ENCODE data around the gene NUTM1. TPM values are rescaled to one million over a fixed set of nuclear protein-coding genes. Genes with fewer than 3 reads are reported as not detected.

The NUTM1 gene
- total RNA-seq: not detected

- Mint-ChIP-seq H3K27ac (peak within 1 kb of the TSS; percentile 87), H3K4me1 (peaks cover 14% of the 10 kb centered on the region), H3K4me3 (no peak within 1 kb of the TSS), H3K36me3 (peaks cover 21% of the 10 kb centered on the region), H3K27me3 (no peaks in the 10 kb centered on the region), H3K9me3 (no peaks in the 10 kb centered on the region)
- POLR2A ChIA-PET: interaction anchor here (0.5 to 1.9 kb wide), 10 partner anchors 14 to 243 kb away, joined by 3 to 33 read pairs (median 4); partner anchors contain the start of genes GOLGA8B, KATNBL1 and LPCAT4
- peak; percentile 97 for DNase-seq
- peak; percentile 84 for ATAC-seq (ENCODE audit: low read depth)
Observed at GRCh38 chr15:34342737-34343575, at the start of gene NUTM1, which contains the start of gene NOP10. Gene NUTM1 (plus strand): TSS chr15:34343315. CDS start chr15:34343697, 382 bp downstream. Gene NOP10 (minus strand): TSS chr15:34343136. CDS start chr15:34343073, 63 bp downstream.

- no peak for DNase-seq
- Mint-ChIP-seq H3K27ac (no peak overlapping the region), H3K4me3 (no peak overlapping the region), H3K4me1 (peaks cover 12% of the 10 kb centered on the region), H3K36me3 (peaks cover 28% of the 10 kb centered on the region), H3K27me3 (no peaks in the 10 kb centered on the region), H3K9me3 (no peaks in the 10 kb centered on the region)
- ATAC-seq (ENCODE audit: low read depth): no peak
- POLR2A ChIA-PET: no interaction called here
Observed at GRCh38 chr15:34297059-34297458, 46.1 kb upstream of the NUTM1 start.

DNA sequence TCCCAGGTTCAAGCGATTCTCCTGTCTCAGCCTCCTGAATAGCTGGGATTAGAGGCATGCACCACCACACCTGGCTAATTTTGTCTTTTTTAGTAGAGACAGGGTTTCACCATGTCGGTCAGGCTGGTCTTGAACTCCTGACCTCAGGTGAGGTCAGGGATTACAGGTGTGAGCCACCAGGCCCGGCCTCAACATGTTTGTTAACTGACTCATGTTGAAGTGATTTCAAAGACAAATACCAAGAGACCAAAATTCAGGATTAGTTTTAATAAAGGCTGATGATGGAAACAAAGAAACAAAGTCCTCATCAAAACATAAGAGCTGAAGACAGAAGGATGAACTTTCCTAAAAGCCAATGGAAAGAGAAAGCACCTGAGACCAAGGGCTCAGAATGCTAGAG is 42.1 kb upstream of the NUTM1 start:
- DNase-seq (no peak), ATAC-seq (ENCODE audit: low read depth) (no peak)
- H3K4me3 Mint-ChIP-seq: no peak overlapping the region
- peaks cover 14% of the 10 kb centered on the region for H3K4me1 Mint-ChIP-seq
- POLR2A ChIA-PET: no interaction called here
- H3K9me3 Mint-ChIP-seq: peaks cover 1% of the 10 kb centered on the region
- H3K27ac Mint-ChIP-seq: no peak overlapping the region
- peaks cover 25% of the 10 kb centered on the region for H3K36me3 Mint-ChIP-seq
- no peaks in the 10 kb centered on the region for H3K27me3 Mint-ChIP-seq

DNA sequence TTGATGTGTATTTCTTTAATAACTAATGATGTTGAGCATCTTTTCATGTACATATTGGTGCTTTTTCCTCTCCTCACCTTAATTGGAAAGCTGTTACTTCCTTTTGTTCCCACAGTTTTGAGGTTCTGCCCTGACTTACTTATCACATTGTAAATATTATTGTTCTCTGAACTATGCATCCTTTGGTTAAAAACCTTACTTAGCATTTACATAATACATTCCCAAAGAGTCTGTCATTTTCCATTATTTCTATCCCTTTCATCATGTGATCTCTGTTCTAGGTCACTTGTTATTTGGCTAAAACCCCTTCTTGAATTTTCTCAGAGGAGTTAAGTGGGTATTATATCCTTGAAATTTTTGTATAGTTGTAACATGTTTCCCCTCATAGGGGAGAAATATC is 38.5 kb upstream of the NUTM1 start:
- H3K36me3 Mint-ChIP-seq: peaks cover 25% of the 10 kb centered on the region
- H3K27ac Mint-ChIP-seq: no peak overlapping the region
- no peaks in the 10 kb centered on the region for H3K27me3 Mint-ChIP-seq
- POLR2A ChIA-PET: no interaction called here
- no peak overlapping the region for H3K4me3 Mint-ChIP-seq
- peaks cover 11% of the 10 kb centered on the region for H3K4me1 Mint-ChIP-seq
- H3K9me3 Mint-ChIP-seq: peaks cover 1% of the 10 kb centered on the region
- no peak for DNase-seq
- ATAC-seq (ENCODE audit: low read depth): no peak

GRCh38 chr15:34311563-34311962 is 31.6 kb upstream of the NUTM1 start:
- DNase-seq (no peak), ATAC-seq (ENCODE audit: low read depth) (no peak)
- H3K4me3 Mint-ChIP-seq: no peak overlapping the region
- no peak overlapping the region for H3K27ac Mint-ChIP-seq
- no peaks in the 10 kb centered on the region for H3K27me3 Mint-ChIP-seq
- peaks cover 15% of the 10 kb centered on the region for H3K4me1 Mint-ChIP-seq
- H3K36me3 Mint-ChIP-seq: peaks cover 24% of the 10 kb centered on the region
- POLR2A ChIA-PET: no interaction called here
- H3K9me3 Mint-ChIP-seq: no peaks in the 10 kb centered on the region

GRCh38 chr15:34314491-34315490 is 28.3 kb upstream of the NUTM1 start:
- Mint-ChIP-seq H3K4me3 (no peak overlapping the region), H3K4me1 (peaks cover 19% of the 10 kb centered on the region), H3K9me3 (no peaks in the 10 kb centered on the region), H3K27ac (peak overlapping the region; percentile 7), H3K36me3 (peaks cover 16% of the 10 kb centered on the region), H3K27me3 (no peaks in the 10 kb centered on the region)
- POLR2A ChIA-PET: interaction anchor here (0.7 kb wide), 1 partner anchor 23 kb away, joined by 3 read pairs; the partner anchor contains the start of gene SLC12A6
- no peak for DNase-seq
- no peak for ATAC-seq (ENCODE audit: low read depth)

DNA sequence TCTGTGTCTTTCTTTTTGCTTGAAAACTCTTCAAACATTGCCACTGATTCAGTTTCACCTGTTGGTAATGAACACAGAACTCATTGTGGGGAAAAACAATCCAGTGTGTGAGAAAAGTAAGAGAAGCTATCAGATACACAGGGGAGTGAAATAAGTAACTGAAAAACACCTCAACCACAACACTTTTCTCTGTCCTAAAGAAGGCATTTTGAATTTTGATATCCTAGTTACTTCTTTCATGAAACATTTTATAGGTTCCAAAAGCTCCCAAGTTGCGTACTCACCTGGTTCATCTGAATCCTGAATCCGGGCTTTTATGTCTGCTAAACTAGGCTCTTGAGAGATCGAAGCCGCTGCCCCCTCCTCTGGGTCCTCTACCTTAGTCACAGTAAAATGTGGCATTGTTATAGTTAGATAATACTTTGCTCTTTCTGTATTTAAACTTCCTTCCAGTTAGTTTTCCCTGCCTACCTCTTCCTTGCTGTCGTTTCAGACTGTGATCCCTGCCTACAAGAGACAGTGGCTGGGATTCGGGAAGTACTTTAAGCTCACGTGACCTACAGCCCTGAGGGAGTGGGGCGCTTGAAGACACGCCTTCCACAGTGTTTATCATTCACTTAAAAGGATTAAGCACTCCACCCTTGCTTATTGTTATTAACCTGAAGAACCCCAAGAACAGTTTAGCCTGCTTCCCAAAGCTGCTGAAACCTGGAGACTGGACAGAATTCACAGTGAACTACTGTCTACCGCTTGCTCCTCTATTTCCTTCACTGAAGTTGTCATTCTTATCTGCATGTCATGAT is 24.6 kb upstream of the NUTM1 start:
- Mint-ChIP-seq H3K27ac (peak overlapping the region; percentile 93), H3K4me1 (peaks cover 15% of the 10 kb centered on the region)
- DNase-seq: no peak

GRCh38 chr15:34323217-34323616 is 19.9 kb upstream of the NUTM1 start:
- POLR2A ChIA-PET: interaction anchor here (1.0 kb wide), 1 partner anchor 14 kb away, joined by 3 read pairs; the partner anchor contains the start of gene SLC12A6
- ATAC-seq (ENCODE audit: low read depth) (no peak), DNase-seq (no peak)
- H3K9me3 Mint-ChIP-seq: no peaks in the 10 kb centered on the region
- no peak overlapping the region for H3K27ac Mint-ChIP-seq
- no peaks in the 10 kb centered on the region for H3K27me3 Mint-ChIP-seq
- peaks cover 6% of the 10 kb centered on the region for H3K36me3 Mint-ChIP-seq
- no peak overlapping the region for H3K4me3 Mint-ChIP-seq
- H3K4me1 Mint-ChIP-seq: peaks cover 32% of the 10 kb centered on the region

More for the DNA sequence above, 24.6 kb upstream of the NUTM1 start:
- peak overlapping the region; percentile 95 for H3K4me3 Mint-ChIP-seq
- no peaks in the 10 kb centered on the region for H3K9me3 Mint-ChIP-seq
- ATAC-seq (ENCODE audit: low read depth): peak; percentile 71
- peaks cover 17% of the 10 kb centered on the region for H3K36me3 Mint-ChIP-seq
- H3K27me3 Mint-ChIP-seq: no peaks in the 10 kb centered on the region
- POLR2A ChIA-PET: interaction anchor here (0.7 to 4.6 kb wide), 7 partner anchors 10 to 110 kb away, joined by 3 to 34 read pairs (median 6); partner anchors contain the start of gene SLC12A6

DNA sequence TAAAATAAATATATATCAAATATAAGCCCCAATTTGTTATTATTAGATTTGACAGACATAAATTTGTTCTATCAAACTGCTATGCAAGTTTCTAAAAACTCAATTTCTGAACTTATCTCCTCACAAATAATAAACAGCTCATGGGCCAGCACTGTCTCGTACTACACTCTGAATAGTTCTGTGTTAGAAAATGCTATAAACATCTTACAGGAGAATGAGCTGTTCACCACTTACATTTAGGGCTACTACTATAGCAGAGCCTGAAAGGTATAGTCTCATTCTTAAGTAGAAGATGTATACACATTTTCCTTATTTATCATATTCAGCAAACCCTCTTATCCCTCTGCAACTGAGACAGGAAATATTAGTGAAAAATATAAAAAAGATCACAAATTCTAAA is 18.2 kb upstream of the NUTM1 start:
- Mint-ChIP-seq H3K27ac (no peak overlapping the region), H3K4me3 (no peak overlapping the region), H3K36me3 (peaks cover 6% of the 10 kb centered on the region), H3K9me3 (no peaks in the 10 kb centered on the region), H3K4me1 (peaks cover 34% of the 10 kb centered on the region), H3K27me3 (no peaks in the 10 kb centered on the region)
- ATAC-seq (ENCODE audit: low read depth) (no peak), DNase-seq (no peak)
- POLR2A ChIA-PET: interaction anchor here (1.0 to 6.0 kb wide), 3 partner anchors 9 to 18 kb away, joined by 3 to 66 read pairs (median 4); partner anchors contain the start of genes NOP10, NUTM1 and SLC12A6

GRCh38 chr15:34325368-34325767 is 17.7 kb upstream of the NUTM1 start:
- peak overlapping the region; percentile 9 for H3K27ac Mint-ChIP-seq
- peaks cover 6% of the 10 kb centered on the region for H3K36me3 Mint-ChIP-seq
- POLR2A ChIA-PET: interaction anchor here (1.0 to 6.0 kb wide), 2 partner anchors 9 to 12 kb away, joined by 4 to 66 read pairs; partner anchors contain the start of gene SLC12A6
- H3K27me3 Mint-ChIP-seq: no peaks in the 10 kb centered on the region
- no peaks in the 10 kb centered on the region for H3K9me3 Mint-ChIP-seq
- H3K4me1 Mint-ChIP-seq: peaks cover 39% of the 10 kb centered on the region
- ATAC-seq (ENCODE audit: low read depth) (no peak), DNase-seq (no peak)
- peak overlapping the region; percentile 22 for H3K4me3 Mint-ChIP-seq

DNA sequence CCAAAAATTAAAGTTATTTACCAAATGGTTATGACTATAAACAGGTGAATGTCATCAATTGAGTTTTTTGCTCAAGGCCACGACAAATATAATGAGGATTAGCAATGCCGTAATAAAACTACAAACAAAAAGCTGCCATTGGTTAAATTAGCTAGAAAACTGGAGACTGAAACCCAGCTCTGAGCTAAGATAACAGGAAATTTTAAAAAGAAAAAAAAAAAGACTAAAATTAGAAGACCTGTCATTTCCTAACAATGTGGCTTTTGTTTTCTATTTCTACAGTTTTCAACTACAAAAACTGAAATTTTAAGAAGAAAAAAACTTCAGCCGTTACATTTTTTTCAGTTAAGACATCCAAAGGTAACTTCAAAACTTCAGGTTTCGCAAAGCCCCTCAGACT is 15.2 kb upstream of the NUTM1 start:
- Mint-ChIP-seq H3K9me3 (no peaks in the 10 kb centered on the region), H3K27me3 (no peaks in the 10 kb centered on the region), H3K27ac (peak overlapping the region; percentile 87), H3K36me3 (peaks cover 4% of the 10 kb centered on the region), H3K4me3 (peak overlapping the region; percentile 70), H3K4me1 (peaks cover 53% of the 10 kb centered on the region)
- ATAC-seq (ENCODE audit: low read depth) (no peak), DNase-seq (no peak)
- POLR2A ChIA-PET: interaction anchor here (2.0 to 6.0 kb wide), 5 partner anchors 9 to 256 kb away, joined by 5 to 66 read pairs (median 17); partner anchors contain the start of genes GOLGA8B, LPCAT4, NOP10 and NUTM1

- POLR2A ChIA-PET: interaction anchor here (0.6 to 6.0 kb wide), 6 partner anchors 8 to 255 kb away, joined by 3 to 66 read pairs (median 13); partner anchors contain the start of genes GOLGA8B, LPCAT4, NOP10 and NUTM1
- Mint-ChIP-seq H3K36me3 (peaks cover 2% of the 10 kb centered on the region), H3K4me1 (peaks cover 58% of the 10 kb centered on the region), H3K9me3 (no peaks in the 10 kb centered on the region), H3K4me3 (peak overlapping the region; percentile 61), H3K27me3 (no peaks in the 10 kb centered on the region), H3K27ac (peak overlapping the region; percentile 88)
- DNase-seq (no peak), ATAC-seq (ENCODE audit: low read depth) (no peak)
Observed at GRCh38 chr15:34329006-34329405, 14.1 kb upstream of the NUTM1 start.
